ENCODE results near the gene DNPH1. TPM values are rescaled to one million over a fixed set of nuclear protein-coding genes. Genes with fewer than 3 reads are reported as not detected.

Gene DNPH1
- polyA plus RNA-seq, 3 donors: 95.0 to 136 (median 107) TPM

Other genes starting within 250 kb of the DNPH1 start
- 10 to 100 TPM; 17.5 to 31.5 (median 24.2) TPM for gene PPP2R5D, start 244.9 kb downstream of the DNPH1 start, polyA plus RNA-seq
- gene MEA1, start 215.5 kb downstream of the DNPH1 start, polyA plus RNA-seq: 10 to 100 TPM; 39.7 to 90.3 (median 73.0) TPM
- 100 to 1,000 TPM in 1 of 3 donors, 10 to 100 TPM in 2; 44.6 to 108 (median 70.5) TPM for gene KLHDC3, start 215.2 kb downstream of the DNPH1 start, polyA plus RNA-seq
- gene RRP36, start 207.9 kb downstream of the DNPH1 start, polyA plus RNA-seq: 10 to 100 TPM; 26.4 to 41.3 (median 29.9) TPM
- 1 to 10 TPM; 8.9 to 9.6 (median 9.3) TPM for gene CUL7, start 175.6 kb downstream of the DNPH1 start, polyA plus RNA-seq
- gene MRPL2, start 170.0 kb downstream of the DNPH1 start, polyA plus RNA-seq: 10 to 100 TPM; 43.6 to 77.5 (median 55.8) TPM
- gene KLC4, start 169.8 kb downstream of the DNPH1 start, polyA plus RNA-seq: 10 to 100 TPM; 15.1 to 25.6 (median 17.8) TPM
- 10 to 100 TPM in 2 of 3 donors, 1 to 10 TPM in 1; 6.6 to 15.7 (median 11.2) TPM for gene PTK7, start 153.2 kb downstream of the DNPH1 start, polyA plus RNA-seq
- gene SRF, start 58.2 kb downstream of the DNPH1 start, polyA plus RNA-seq: 10 to 100 TPM; 12.1 to 57.9 (median 29.9) TPM
- gene CUL9, start 47.3 kb downstream of the DNPH1 start, polyA plus RNA-seq: 10 to 100 TPM; 11.0 to 40.8 (median 20.4) TPM
- gene TTBK1, start 14.0 kb upstream of the DNPH1 start, polyA plus RNA-seq: under 1 TPM in 2 of 3 donors, not detected in 1; 0.01 to 0.10 TPM
- gene SLC22A7, start 68.8 kb upstream of the DNPH1 start, polyA plus RNA-seq: not detected
- gene CRIP3, start 79.3 kb upstream of the DNPH1 start, polyA plus RNA-seq: 1 to 10 TPM in 1 of 3 donors, under 1 TPM in 1, not detected in 1; 0.61 to 1.4 TPM
- gene ZNF318, start 140.2 kb upstream of the DNPH1 start, polyA plus RNA-seq: 1 to 10 TPM; 3.9 to 6.7 (median 5.2) TPM
- 10 to 100 TPM in 2 of 3 donors, 1 to 10 TPM in 1; 8.2 to 13.7 (median 11.7) TPM for gene ABCC10, start 198.1 kb upstream of the DNPH1 start, polyA plus RNA-seq
- under 1 TPM; 0.25 to 0.45 (median 0.34) TPM for gene DLK2, start 226.1 kb upstream of the DNPH1 start, polyA plus RNA-seq
- 10 to 100 TPM; 16.4 to 23.7 (median 17.2) TPM for gene TJAP1, start 248.1 kb upstream of the DNPH1 start, polyA plus RNA-seq

Measured in adipose tissue (tissue), 3 donors.